Measurements from ENCODE around the gene MANF. TPM values are rescaled to one million over a fixed set of nuclear protein-coding genes. Genes with fewer than 3 reads are reported as not detected.

Gene MANF
- total RNA-seq, 2 donors from 2014 or later, result 93.6 to 109 TPM

GRCh38 chr3:51394541-51394940 lies 9.4 kb downstream of the MANF start:
- DNase-seq (ENCODE audit: low spot score in 2 of 2) (no peak), ATAC-seq (no peak)
- Mint-ChIP-seq H3K36me3 (peaks cover 25 to 26% of the 10 kb centered on the region in 2 donors), H3K9me3 (no peaks in the 10 kb centered on the region), H3K27ac (peak overlapping the region; percentile 79 to 95)

- H3K9me3 Mint-ChIP-seq, result no peaks in the 10 kb centered on the region
- no peak for ATAC-seq
Measured at GRCh38 chr3:51395493-51396213, 10.6 kb downstream of the MANF start.

GRCh38 chr3:51396401-51396800 lies 11.3 kb downstream of the MANF start:
- Mint-ChIP-seq H3K27ac (peak overlapping the region; percentile 79 to 89), H3K9me3 (no peaks in the 10 kb centered on the region), H3K36me3 (peaks cover 25 to 26% of the 10 kb centered on the region in 2 donors)
- no peak for DNase-seq (ENCODE audit: low spot score in 2 of 2)
- ATAC-seq, result no peak

More at GRCh38 chr3:51395493-51396213, 10.6 kb downstream of the MANF start:
- H3K27ac Mint-ChIP-seq, result peak overlapping the region; percentile 79 to 95
- no peak for DNase-seq (ENCODE audit: low spot score in 2 of 2)
- peaks cover 25 to 26% of the 10 kb centered on the region in 2 donors for H3K36me3 Mint-ChIP-seq

GRCh38 chr3:51397392-51397791 lies 12.3 kb downstream of the MANF start:
- no peak for ATAC-seq
- no peak for DNase-seq (ENCODE audit: low spot score in 2 of 2)
- Mint-ChIP-seq H3K27ac (peak overlapping the region in 1 of 2 donors; percentile 19), H3K36me3 (peaks cover 24 to 25% of the 10 kb centered on the region in 2 donors), H3K9me3 (no peaks in the 10 kb centered on the region)

GRCh38 chr3:51398595-51399310 lies 13.7 kb downstream of the MANF start:
- Mint-ChIP-seq H3K36me3 (peaks cover 10 to 17% of the 10 kb centered on the region in 2 donors), H3K27ac (peak overlapping the region; percentile 23 to 63), H3K9me3 (no peaks in the 10 kb centered on the region)
- ATAC-seq (no peak), DNase-seq (ENCODE audit: low spot score in 2 of 2) (no peak)

- Mint-ChIP-seq H3K36me3 (peaks cover 0 to 2% of the 10 kb centered on the region in 2 donors), H3K9me3 (no peaks in the 10 kb centered on the region), H3K27ac (peak overlapping the region; percentile 7 to 48)
- ATAC-seq (no peak), DNase-seq (ENCODE audit: low spot score in 2 of 2) (no peak)
Measured at GRCh38 chr3:51400166-51400565, 15.1 kb downstream of the MANF start.

GRCh38 chr3:51401735-51402134 lies 16.6 kb downstream of the MANF start:
- ATAC-seq (no peak), DNase-seq (ENCODE audit: low spot score in 2 of 2) (no peak)
- no peak overlapping the region for H3K27ac Mint-ChIP-seq
- H3K36me3 Mint-ChIP-seq, result peaks cover 0 to 5% of the 10 kb centered on the region in 2 donors
- H3K9me3 Mint-ChIP-seq, result no peaks in the 10 kb centered on the region

- Mint-ChIP-seq H3K27ac (peak overlapping the region; percentile 14 to 19), H3K9me3 (no peaks in the 10 kb centered on the region), H3K36me3 (peaks cover 0 to 7% of the 10 kb centered on the region in 2 donors)
- ATAC-seq, result no peak
- DNase-seq (ENCODE audit: low spot score in 2 of 2), result no peak
Measured at GRCh38 chr3:51403675-51404074, 18.6 kb downstream of the MANF start.

- no peak for DNase-seq (ENCODE audit: low spot score in 2 of 2)
- no peak for ATAC-seq
- Mint-ChIP-seq H3K36me3 (peaks cover 7 to 15% of the 10 kb centered on the region in 2 donors), H3K27ac (peak overlapping the region in 1 of 2 donors; percentile 26), H3K9me3 (no peaks in the 10 kb centered on the region)
Measured at GRCh38 chr3:51408021-51408420, 22.9 kb downstream of the MANF start.

- Mint-ChIP-seq H3K36me3 (peaks cover 7 to 15% of the 10 kb centered on the region in 2 donors), H3K9me3 (no peaks in the 10 kb centered on the region), H3K27ac (peak overlapping the region; percentile 24 to 26)
- DNase-seq (ENCODE audit: low spot score in 2 of 2), result no peak
- no peak for ATAC-seq
Measured at GRCh38 chr3:51408813-51409212, 23.7 kb downstream of the MANF start.

GRCh38 chr3:51422211-51422610 lies 37.1 kb downstream of the MANF start:
- Mint-ChIP-seq H3K36me3 (peaks cover 6 to 11% of the 10 kb centered on the region in 2 donors), H3K9me3 (no peaks in the 10 kb centered on the region), H3K27ac (peak overlapping the region in 1 of 2 donors; percentile 65)
- ATAC-seq (no peak), DNase-seq (ENCODE audit: low spot score in 2 of 2) (no peak)

- H3K9me3 Mint-ChIP-seq, result no peaks in the 10 kb centered on the region
- H3K27ac Mint-ChIP-seq, result no peak overlapping the region
- ATAC-seq (no peak), DNase-seq (ENCODE audit: low spot score in 2 of 2) (no peak)
- peaks cover 6 to 10% of the 10 kb centered on the region in 2 donors for H3K36me3 Mint-ChIP-seq
Measured at GRCh38 chr3:51426921-51427320, 41.8 kb downstream of the MANF start.

GRCh38 chr3:51429138-51429537 lies 44.0 kb downstream of the MANF start:
- Mint-ChIP-seq H3K9me3 (no peaks in the 10 kb centered on the region), H3K27ac (no peak overlapping the region), H3K36me3 (peaks cover 5 to 6% of the 10 kb centered on the region in 2 donors)
- DNase-seq (ENCODE audit: low spot score in 2 of 2), result no peak
- no peak for ATAC-seq

- peaks cover 0 to 6% of the 10 kb centered on the region in 2 donors for H3K36me3 Mint-ChIP-seq
- no peaks in the 10 kb centered on the region for H3K9me3 Mint-ChIP-seq
- ATAC-seq (no peak), DNase-seq (ENCODE audit: low spot score in 2 of 2) (no peak)
- no peak overlapping the region for H3K27ac Mint-ChIP-seq
Measured at GRCh38 chr3:51434110-51434509, 49.0 kb downstream of the MANF start.

- Mint-ChIP-seq H3K36me3 (peaks cover 0 to 6% of the 10 kb centered on the region in 2 donors), H3K9me3 (no peaks in the 10 kb centered on the region), H3K27ac (peak overlapping the region in 1 of 2 donors; percentile 62)
- peak; percentile 82 to 84 for ATAC-seq
- peak in 1 of 2 donors; percentile 50 for DNase-seq (ENCODE audit: low spot score in 2 of 2)
Measured at GRCh38 chr3:51434746-51435327, 49.7 kb downstream of the MANF start.

- ATAC-seq, result no peak
- no peaks in the 10 kb centered on the region for H3K9me3 Mint-ChIP-seq
- DNase-seq (ENCODE audit: low spot score in 2 of 2), result no peak
- peak overlapping the region in 1 of 2 donors; percentile 36 for H3K27ac Mint-ChIP-seq
- H3K36me3 Mint-ChIP-seq, result peaks cover 6 to 19% of the 10 kb centered on the region in 2 donors
Measured at GRCh38 chr3:51436998-51437639, 52.0 kb downstream of the MANF start.
